NCI-H187 (cell line): ENCODE results near the gene LRRC8B.
A peak's percentile ranks its signal among the peaks of the same experiment; 100 is the strongest.
"Not testable (repeated sequence)": the region's sequence is repeated elsewhere in the genome, so short reads cannot be mapped to it uniquely, and the experiment has no call there.

Experiments used
- DNase-seq, 2 experiments: peaks; one replicate each; lab custom pipeline; 2025; lab: John Stamatoyannopoulos, UW

The LRRC8B gene

GRCh38 chr1:89524369-89525168 lies at the start of gene LRRC8B:
Gene LRRC8B, plus strand, starts transcription at chr1:89524829. Its CDS starts 57,822 bp downstream, at chr1:89582651.
- peak; percentile 84 to 85 for DNase-seq

- DNase-seq: no peak
Observed at GRCh38 chr1:89475269-89475668, 49.4 kb upstream of the LRRC8B start.

- DNase-seq: no peak
Observed at GRCh38 chr1:89476072-89476471, 48.6 kb upstream of the LRRC8B start.

- DNase-seq: peak; percentile 39 to 69
Observed at GRCh38 chr1:89483010-89483756, 41.4 kb upstream of the LRRC8B start.

- no peak for DNase-seq
Observed at GRCh38 chr1:89483757-89484077, 40.9 kb upstream of the LRRC8B start.

- DNase-seq: no peak
Observed at GRCh38 chr1:89484092-89485038, 40.3 kb upstream of the LRRC8B start.

- DNase-seq: no peak
Observed at GRCh38 chr1:89487972-89488371, 36.7 kb upstream of the LRRC8B start.

GRCh38 chr1:89489047-89489729 lies 35.4 kb upstream of the LRRC8B start:
- no peak for DNase-seq

- DNase-seq: no peak
Observed at GRCh38 chr1:89490389-89490788, 34.2 kb upstream of the LRRC8B start.

GRCh38 chr1:89499320-89499719 lies 25.3 kb upstream of the LRRC8B start:
- no peak for DNase-seq

GRCh38 chr1:89502042-89502441 lies 22.6 kb upstream of the LRRC8B start:
- DNase-seq: no peak

- DNase-seq: no peak
Observed at GRCh38 chr1:89502895-89503294, 21.7 kb upstream of the LRRC8B start.

- DNase-seq: peak; percentile 13 to 25
Observed at GRCh38 chr1:89503690-89504089, 20.9 kb upstream of the LRRC8B start.

GRCh38 chr1:89510061-89510460 lies 14.6 kb upstream of the LRRC8B start:
- not testable (repeated sequence) for DNase-seq

- no peak for DNase-seq
Observed at GRCh38 chr1:89512996-89513720, 11.5 kb upstream of the LRRC8B start.

- no peak for DNase-seq
Observed at GRCh38 chr1:89516055-89516454, 8.6 kb upstream of the LRRC8B start.

GRCh38 chr1:89518221-89518631 lies 6.4 kb upstream of the LRRC8B start:
- DNase-seq: no peak

- no peak for DNase-seq
Observed at GRCh38 chr1:89519779-89520358, 4.8 kb upstream of the LRRC8B start.

- DNase-seq: not testable (repeated sequence)
Observed at GRCh38 chr1:89521977-89522376, 2.7 kb upstream of the LRRC8B start.

- DNase-seq: peak in 1 of 2 experiments; percentile 3
Observed at GRCh38 chr1:89523572-89524368, 859 bp upstream of the LRRC8B start.
